Superior temporal gyrus (tissue), 1 donor: ENCODE data around the gene TBL1XR1.
A peak's percentile ranks its signal among the peaks of the same experiment; 100 is the strongest.
"Not testable (repeated sequence)": the region's sequence is repeated elsewhere in the genome, so short reads cannot be mapped to it uniquely, and the experiment has no call there.

Experiments
- DNase-seq: peaks from one replicate; pipeline ENCODE4 v3.0.0-alpha.2; 2016; ENCODE audit errors: extremely low spot score

TBL1XR1 gene

GRCh38 chr3:177208223-177208622 lies 10.9 kb upstream of the TBL1XR1 start:
- no peak for DNase-seq

DNA sequence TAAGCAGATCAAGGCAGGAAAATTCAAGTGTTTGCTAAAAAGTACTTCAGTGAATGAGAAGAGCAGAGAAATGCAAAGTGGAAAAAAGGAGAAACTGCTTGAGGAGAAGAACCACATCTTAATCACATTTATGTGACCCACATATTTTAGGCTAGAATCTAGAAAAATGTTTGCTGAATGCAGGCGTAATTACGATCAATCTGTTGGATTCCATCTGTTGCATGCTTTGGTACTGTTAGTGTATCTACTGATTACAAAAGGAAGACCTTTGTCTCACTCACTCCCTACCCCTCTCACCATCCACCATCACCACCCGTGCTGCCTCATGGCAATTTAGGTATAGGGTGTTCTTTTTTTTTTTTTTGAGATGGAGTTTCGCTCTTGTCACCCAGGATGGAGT lies 9.7 kb upstream of the TBL1XR1 start:
- no peak for DNase-seq

- DNase-seq, result no peak
Measured at GRCh38 chr3:177203689-177204395, 6.6 kb upstream of the TBL1XR1 start.

DNA sequence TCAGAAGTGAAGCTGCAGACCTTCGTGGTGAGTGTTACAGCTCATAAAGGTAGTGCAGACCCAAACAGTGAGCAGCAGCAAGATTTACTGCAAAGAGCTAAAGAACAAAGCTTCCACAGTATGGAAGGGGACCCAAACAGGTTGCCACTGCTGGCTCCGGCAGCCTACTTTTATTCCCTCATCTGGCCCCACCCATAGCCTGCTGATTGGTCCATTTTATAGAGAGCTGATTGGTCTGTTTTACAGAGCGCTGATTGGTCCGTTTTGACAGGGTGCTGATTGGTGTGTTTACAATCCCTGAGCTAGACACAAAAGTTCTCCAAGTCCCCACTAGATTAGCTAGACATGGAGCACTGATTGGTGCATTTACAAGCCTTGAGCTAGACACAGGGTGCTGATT lies 5.7 kb upstream of the TBL1XR1 start:
- DNase-seq, result not testable (repeated sequence)

DNA sequence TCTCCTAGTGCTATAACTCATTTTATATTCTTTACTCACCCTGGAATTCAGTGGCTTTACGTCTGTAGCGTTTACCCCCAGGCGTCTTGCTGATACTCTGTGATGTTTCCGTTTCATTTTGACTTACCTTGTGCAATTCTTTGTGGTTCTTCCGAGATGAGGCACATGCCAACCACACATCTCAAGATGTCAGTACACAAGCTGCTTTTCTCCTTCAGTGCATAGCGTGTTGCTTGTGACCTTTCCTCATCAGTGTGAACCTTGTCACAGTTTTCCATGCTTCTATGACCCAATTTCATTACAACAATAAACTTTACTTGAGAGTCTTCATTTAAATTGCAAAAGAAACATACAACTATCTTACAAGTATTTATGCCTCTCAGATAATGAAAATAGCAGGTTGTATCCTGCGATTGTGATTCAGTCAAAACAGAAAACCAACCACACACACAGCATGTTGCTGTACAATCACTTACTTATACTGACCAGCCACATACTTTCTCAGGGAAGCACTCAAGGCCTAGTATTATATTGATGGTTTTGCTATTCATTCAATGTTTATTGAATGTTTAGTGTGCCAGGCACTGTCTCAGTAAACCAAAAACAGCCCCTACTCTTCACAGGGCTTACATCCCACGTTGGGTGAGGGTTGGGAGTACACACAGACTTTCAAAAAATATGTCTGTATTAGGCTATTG lies 4.6 kb upstream of the TBL1XR1 start:
- no peak for DNase-seq

DNA sequence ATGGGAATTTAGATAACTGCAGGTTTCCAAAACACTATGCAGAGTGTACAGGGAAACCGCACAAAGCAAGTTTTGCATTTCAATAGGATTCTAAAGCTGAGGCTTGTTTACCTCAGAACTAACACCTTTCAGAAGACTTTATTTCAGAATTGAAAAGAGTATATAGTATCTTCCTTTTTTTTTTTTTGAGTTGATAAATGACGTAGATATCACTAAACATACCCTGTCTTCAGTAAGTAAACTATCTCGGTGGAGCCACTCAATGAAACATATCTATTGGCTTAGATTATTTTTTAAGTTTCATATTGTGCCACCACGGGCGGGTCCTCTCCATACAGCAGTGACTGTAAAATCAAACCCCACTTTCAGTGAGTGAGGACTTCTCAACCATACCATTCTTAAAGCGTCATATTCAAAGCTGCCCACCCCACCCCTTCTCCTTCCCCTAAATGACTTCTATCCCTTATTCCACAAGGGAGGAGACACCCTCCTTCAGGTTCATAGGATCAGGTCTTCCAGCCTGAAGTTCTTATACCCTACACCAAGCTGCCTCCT lies 2.0 kb upstream of the TBL1XR1 start:
- DNase-seq, result no peak

DNA sequence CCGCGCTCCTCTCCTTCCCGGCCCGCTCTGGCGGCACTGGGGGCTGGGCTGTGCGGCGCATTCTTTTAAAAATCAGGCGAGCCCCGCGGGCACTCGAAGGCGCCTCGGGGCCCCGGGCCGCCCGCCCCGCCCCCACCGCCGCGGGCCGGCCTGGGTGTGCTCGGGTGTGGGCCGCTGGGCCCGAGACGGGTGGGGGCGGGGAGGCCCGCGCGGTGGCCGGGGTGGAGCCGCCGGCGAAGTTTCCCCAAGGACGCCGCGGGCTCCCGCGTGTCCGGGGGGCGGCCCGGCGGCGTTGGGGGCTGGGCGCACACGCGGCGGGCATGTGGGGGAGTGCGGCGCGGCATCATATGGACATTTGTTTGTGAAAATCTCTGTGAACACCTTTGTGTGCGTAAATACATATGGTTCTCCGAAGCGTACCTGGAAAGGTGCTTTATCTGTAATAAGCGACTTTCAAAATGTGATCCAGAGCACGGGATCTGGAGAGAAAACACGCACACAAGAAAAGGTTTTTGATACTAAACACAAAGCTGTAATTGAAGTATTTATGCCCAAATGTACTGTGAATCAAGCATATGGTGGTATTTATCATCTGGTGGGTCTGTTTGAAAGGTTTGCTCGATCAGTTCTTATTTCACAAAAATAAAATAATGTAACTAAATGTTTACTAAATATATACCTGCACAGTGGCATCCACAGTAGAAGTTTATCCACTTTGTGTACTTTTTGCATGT lies 612 bp upstream of the TBL1XR1 start:
- peak; percentile 64 for DNase-seq

DNA sequence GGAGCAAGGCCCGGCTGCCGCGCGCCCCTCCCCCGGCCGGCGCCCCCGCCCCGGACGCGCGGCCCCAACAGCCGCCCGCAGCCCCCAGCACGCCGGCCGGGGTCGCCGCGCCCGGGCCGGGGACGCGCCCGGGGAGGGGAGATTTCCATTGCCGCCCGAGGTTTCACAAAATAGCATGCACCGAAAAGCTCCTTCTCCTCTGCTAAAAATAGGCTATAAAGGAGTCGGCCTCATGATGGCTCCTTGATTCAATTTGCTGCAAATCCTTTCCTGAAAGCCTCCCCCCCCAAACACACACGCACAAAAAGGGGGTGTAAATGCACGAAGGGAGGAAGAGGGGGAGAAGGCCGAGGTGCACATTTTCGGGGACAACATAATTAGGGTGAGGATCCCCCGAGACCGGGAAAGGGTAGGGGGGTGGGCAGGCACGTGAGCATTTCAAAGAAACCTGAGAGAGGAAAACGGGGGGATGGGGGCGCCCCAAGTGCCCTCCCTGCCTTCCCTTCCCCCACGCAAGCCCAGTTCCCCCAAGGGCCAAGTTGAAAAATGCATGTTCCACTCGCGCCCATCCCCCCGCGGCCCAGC lies 734 bp downstream of the TBL1XR1 start:
- no peak for DNase-seq

- DNase-seq, result peak; percentile 74
Measured at GRCh38 chr3:177196008-177196455, 1.2 kb downstream of the TBL1XR1 start.

- no peak for DNase-seq
Measured at GRCh38 chr3:177195242-177195991, 1.9 kb downstream of the TBL1XR1 start.

DNA sequence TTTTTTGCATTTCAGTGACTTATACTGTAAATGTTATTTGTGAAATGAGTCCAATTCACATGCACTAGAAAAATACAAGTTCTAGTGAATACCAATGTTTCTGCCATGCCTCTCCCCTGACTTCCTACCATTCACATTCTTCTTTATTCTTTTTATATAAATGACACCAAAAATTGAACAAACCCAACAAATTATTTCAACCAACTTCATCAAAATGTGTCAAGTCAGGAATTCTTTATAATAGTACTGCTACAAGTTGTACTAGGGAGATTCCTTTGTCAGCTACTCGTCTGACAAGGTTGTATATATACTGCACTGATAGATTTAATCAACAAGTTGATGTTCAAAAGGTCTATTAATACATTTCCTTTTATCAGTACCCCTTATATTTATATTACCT lies 3.0 kb downstream of the TBL1XR1 start:
- no peak for DNase-seq

GRCh38 chr3:177193688-177194268 lies 3.5 kb downstream of the TBL1XR1 start:
- DNase-seq, result no peak

GRCh38 chr3:177193275-177193674 lies 4.0 kb downstream of the TBL1XR1 start:
- DNase-seq, result not testable (repeated sequence)

DNA sequence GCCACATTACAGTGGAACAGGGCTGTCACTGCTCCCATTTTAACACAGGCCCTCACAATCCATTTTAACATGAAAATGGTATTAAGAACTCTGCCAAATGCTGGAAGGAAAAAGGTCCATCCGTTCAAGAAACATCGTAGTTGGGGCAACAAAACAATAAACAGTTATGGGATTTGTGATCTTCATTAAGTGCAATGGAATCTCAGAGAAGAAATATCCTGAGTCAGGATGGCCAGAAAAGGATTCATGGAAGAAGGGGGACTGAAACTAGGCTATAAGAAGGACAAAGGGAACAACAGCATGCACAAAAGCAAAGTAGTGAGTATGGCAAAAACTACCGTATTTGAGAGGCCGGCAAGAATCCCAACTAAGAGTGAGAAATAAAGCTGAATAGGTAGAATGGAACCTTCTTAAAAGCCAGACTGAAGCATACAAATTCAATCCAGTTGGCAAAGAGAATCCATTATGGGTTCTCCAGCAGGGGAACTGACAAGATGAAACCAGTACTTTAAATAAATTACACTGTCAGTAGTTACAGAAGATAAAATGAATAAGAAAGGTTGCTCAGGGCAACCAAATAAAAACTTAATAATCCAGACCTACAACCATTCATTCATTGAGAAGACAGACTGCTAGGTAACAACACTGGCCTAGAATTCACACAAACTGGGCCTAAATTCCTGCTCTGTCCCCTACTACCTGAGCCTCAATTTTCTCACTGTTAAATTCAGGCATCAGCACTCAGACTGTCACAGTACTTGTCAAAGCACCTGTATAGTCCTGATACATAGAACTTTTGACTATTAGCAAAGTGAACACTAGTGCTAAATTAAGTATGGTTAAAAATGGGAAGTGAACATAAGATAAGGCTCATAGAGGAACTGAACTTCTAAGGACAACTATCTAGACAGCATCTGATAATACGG lies 6.3 kb downstream of the TBL1XR1 start:
- no peak for DNase-seq

GRCh38 chr3:177190184-177190583 lies 7.1 kb downstream of the TBL1XR1 start:
- not testable (repeated sequence) for DNase-seq

DNA sequence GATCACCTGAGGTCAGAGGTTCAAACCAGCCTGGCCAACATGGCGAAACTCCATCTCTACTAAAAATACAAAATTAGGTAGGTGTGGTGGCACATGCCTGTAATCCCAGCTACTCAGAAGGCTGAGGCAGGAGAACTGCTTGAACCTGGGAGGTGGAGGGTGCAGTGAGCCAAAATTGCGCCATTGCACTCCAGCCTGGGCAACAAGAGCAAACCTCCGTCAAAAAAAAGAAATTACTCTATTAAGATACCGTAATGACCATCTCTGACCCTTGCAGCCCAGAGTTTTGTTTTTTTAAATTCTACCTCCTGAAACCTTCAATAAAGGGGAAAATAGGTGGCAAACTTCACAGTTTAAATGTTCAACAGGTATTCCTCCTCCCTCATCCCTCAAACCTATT lies 9.0 kb downstream of the TBL1XR1 start:
- DNase-seq, result not testable (repeated sequence)

DNA sequence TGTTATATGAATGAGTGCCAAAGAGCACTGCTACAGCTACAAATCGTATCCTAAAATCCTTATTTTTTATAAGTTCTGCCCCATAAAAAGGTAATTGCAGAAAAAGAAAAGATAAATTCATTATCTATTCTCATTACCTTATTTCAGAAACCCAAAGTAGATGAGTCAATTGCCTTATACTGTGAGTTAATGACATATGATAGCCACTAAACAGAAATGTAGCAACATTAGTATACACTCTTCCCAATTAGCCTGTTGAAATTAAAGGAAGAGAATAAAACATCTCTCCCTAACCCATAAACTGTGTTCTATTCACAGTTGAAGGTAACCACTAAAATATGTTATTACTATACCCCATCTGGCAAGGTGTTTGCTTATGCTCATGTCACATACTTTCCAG lies 11.0 kb downstream of the TBL1XR1 start:
- DNase-seq, result no peak

DNA sequence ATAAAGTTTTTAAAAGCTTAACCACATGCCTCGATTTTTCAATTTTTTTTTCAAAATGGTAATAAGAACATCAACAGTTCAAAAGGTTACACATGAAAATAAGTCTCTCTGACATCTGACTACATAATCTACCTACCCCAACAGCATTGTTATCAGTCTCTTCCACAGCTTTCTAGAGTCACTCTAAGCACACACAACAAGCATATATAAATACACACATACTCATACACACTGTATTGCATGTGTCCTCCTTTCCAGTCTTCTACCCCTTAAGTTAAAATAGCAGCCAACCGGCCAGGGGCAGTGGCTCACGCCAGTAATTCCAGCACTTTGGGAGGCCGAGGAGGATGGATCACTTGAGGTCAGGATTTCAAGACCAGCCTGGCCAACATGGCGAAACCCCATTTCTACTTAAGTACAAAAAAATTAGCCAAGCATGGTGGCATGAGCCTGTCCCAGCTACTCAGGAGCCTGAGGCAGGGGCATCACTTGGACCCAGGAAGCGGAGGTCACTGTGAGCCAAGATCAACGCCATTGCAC lies 12.2 kb downstream of the TBL1XR1 start:
- no peak for DNase-seq

- DNase-seq, result not testable (repeated sequence)
Measured at GRCh38 chr3:177184602-177185001, 12.7 kb downstream of the TBL1XR1 start.
